UCSD-AML1 (cell line): ENCODE measurements around the gene SRRM3.
"Not testable (repeated sequence)": the region's sequence is repeated elsewhere in the genome, so short reads cannot be mapped to it uniquely, and the experiment has no call there.

ENCODE experiments used
- DNase-seq: peaks from one replicate; lab custom pipeline; 2025; ENCODE audit not compliant: unreplicated experiment; lab: John Stamatoyannopoulos, UW

Gene SRRM3

DNA sequence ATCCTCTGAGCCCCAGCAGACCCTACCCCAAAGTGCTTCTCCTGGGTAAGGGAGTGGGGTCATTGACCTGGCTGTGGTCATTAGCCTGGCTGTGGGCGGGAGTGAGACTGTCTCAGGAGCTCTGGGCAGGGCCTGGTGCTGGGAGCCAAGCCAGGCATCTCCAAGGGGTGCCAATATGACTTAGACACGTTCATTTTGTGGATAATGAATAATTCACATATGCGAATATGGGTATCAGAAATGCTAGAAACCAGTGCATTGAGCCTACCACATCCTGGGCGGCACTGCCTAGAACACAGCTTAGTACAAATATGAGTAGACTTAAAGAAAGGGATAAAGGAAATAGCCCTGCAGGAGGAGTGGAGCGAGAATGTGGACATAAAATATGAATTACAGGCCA lies 14.4 kb upstream of the SRRM3 start:
- no peak for DNase-seq

DNA sequence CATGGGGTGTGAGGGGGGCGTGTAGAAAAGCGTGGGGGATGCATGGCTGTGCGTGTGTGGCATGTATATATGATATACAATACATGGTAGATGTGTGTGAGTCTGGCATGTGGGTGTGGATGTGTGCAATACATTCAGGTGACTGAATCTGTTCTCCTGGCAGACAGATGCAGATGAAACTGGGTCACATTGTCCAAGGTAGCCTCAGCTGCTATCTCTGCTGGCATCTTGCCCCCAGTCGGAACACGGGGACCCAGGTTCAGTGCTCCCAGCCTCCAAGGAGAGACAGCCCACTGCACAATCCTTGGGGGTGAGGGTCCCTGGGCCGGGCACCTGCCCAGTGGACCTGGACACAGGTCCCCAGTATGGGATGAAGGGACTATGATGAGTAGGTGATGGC lies 12.4 kb upstream of the SRRM3 start:
- no peak for DNase-seq

DNA sequence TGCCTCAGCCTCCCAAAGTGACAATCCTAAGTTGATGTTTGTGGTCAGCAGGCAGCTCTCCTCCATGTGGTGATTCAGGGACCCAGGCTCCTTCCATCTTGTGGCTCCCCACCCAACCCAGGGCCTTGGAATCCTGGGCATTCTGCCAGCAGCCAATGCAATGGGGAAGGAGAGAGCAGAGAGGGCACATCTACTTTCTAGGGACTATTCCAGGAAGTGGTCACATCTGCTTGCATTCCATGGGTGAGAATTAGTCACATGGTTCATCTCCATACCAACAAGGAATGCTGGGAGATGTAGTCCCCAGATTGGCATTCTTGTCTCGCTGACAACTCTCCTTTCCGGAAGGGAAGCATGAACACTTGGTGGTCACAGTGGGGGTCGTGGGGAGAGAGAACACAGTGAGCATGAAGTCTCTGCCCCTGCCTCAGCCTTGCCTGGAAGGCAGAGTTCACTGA lies 9.9 kb upstream of the SRRM3 start:
- DNase-seq: no peak

DNA sequence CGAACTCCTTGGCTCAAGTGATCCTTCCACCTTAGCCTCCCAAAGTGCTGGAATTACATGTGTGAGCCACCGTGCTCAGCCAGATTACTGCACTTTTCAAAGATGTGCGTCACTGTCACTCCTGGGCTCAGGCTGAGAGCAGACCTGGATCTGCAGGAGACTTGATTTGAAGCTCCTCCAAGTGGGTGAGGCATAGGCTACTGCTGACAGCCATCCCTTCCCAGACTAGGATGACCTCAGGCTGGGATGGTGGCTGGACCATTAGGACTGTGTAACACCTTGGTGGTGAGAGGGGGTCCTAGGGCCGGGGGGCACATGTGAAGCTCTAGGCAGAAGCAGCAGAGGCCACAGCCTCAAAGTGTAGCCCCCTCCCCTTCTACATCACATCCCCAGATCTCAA lies 8.2 kb upstream of the SRRM3 start:
- DNase-seq: no peak

DNA sequence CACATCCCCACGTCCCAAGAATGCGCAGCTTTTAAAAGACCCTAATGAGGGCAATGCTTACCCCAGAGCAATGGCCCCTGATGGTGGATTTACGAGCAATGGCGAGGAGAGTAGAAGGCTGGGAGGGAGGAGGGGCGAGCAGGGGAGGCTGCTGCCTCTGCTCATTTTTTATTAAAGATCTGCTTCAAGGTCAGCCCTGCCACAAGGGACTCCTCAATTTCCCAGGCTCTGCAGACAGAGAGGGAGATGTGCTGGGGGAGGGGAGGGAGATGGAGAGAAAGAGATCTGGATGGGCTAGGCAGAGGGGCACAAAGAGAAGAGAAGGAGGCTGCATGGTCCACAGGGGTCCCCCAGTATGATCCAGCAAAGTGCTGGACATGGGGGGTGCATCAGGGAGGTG lies 7.8 kb upstream of the SRRM3 start:
- no peak for DNase-seq

DNA sequence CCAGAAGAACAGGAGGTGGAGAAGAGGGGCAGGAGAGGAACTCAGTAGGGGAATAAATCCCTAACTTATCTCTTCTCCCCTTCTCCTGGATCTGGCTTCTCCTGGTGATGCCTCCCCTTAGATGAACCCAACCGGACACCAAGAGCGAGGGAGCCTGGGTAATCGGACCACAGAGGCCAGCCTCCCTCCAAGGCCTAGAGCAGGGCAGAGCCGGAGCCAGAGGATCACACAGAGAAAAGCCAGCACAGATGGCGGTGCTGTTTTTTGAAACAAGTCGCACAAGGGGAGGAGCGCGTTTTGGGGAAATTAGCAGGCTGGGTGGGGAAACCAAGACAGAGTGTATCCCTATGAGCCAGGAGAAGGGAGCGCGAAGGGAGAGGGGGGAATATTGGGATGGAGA lies 4.9 kb upstream of the SRRM3 start:
- DNase-seq: no peak

DNA sequence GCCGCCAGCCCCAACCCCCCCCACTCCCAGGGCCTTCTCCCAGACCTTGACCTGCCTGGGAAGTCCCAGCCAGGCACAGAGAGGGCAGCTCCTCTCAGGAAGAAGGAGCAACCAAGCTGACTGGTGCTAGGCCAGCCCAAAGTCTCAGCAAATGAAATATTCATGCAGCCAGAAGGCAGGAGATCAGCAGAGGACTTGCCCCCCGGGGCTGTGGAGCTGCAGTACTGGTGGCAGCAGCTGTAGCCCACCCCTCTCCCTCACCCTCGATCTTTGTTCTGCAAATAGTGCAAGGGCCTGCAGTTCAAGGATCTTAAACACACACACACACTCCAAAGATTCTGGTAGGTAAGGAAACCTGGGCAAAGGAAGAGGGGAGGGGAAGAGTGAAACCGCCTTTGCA lies 3.5 kb upstream of the SRRM3 start:
- no peak for DNase-seq

DNA sequence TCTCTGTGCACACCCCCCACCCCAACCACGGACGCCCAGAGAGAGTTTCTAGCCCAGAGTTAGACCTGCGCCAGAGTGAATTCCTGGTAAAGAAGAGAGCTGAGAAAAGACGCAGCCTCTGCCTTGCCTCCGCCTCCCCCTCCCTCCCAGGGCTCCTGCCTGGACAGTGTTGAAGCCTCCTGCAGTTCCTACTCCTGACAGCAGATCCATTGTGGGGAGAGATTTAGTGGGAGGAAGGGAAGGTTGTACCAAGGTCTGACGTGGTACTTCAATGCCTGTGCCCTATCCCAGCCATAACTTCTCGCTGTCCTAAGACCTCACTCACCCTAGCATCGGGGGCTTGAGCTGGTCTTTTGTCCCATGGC lies 952 bp downstream of the SRRM3 start:
- no peak for DNase-seq

DNA sequence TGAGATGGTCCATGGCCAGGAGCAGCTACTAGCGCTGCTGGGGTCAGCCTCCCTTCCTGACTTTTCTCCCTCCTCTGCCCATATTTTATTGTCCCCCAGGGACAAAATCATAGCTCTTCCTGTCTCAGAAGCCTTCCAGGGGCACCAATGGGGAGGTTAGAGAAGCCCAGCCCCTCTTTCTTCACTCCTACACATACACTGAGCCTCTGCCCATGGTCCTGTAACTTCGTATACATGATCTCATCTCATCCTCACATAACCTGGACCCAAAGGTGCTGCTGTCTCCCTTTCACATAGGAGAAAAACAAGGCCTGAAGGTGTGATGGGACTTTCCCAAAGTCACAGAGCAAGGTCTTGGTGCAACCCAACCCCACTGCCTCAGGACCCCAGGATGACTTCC lies 2.5 kb downstream of the SRRM3 start:
- DNase-seq: no peak

DNA sequence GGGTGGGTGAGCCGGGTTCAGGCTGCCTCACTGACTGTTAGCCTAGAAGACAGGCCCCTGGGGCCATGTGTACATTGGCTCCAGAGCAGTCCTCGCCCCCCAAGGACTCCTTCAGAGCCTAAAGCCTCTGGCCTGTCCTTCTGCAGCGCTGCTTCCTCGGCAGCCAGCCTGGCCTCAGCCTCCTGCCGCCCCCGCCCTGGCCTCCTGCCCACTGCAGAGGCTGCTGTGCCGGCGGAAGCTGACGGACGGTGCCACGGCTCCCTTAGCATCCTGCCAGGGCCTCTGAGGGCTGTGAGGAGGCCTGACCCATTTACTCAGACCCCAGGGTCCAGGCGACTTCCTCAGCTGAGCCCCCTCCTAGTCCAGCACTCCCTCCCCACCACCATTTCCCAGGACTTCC lies 4.9 kb downstream of the SRRM3 start:
- DNase-seq: no peak

DNA sequence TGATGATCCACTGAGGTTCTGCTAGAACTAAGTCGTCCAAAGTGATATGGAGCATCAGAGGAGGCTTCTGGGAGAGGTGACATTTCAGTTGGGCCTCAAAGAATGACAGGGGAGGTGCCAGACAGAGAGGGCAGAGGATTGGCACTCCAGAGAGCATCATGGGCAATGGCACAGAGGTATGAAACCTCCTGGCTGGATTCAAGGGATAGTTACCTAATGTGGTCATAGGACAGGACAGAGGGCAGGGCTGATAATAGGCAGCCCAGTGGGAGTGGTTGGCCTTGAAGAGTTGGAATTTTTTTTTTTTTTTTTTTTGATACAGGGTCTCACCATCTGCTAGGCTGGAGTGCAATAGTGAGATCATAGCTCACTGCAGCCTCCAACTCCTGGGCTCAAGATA lies 7.6 kb downstream of the SRRM3 start:
- DNase-seq: no peak

DNA sequence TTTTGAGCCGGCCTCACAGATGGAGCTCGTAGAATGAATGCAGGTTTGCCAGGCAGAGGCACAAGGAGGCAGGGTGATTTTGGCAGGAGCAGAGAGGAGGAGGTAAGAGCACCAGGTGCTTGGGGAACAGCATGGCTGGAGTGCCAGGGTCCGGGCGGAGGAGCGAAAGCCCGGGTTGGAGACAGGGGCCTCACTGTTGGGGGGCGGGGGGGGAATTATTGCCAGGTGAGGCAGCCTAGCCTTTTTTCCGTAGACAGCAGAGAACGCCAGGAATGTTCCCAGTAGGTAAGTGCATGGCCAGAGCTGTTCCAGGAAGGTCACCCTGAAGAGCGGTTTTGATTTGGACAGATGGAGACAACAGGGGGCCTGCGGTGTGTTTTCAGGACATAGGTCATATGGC lies 9.5 kb downstream of the SRRM3 start:
- no peak for DNase-seq

DNA sequence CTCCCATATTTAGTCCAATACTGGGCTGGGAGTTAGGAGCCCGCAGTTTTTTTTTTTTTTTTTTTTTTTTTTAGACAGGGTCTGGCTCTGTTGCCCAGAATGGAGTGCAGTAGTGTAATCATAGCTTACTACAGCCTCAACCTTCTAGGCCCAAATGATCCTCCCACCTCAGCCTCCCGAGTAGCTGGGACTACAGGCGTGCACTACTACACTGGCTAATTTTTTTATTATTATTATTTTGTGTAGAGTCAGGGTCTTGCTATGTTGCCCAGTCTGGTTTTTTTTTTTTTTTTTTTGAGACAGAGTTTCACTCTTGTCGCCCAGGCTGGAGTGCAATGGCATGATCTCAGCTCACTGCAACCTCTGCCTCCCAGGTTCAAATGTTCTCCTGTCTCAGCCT lies 13.7 kb downstream of the SRRM3 start:
- DNase-seq: not testable (repeated sequence)

DNA sequence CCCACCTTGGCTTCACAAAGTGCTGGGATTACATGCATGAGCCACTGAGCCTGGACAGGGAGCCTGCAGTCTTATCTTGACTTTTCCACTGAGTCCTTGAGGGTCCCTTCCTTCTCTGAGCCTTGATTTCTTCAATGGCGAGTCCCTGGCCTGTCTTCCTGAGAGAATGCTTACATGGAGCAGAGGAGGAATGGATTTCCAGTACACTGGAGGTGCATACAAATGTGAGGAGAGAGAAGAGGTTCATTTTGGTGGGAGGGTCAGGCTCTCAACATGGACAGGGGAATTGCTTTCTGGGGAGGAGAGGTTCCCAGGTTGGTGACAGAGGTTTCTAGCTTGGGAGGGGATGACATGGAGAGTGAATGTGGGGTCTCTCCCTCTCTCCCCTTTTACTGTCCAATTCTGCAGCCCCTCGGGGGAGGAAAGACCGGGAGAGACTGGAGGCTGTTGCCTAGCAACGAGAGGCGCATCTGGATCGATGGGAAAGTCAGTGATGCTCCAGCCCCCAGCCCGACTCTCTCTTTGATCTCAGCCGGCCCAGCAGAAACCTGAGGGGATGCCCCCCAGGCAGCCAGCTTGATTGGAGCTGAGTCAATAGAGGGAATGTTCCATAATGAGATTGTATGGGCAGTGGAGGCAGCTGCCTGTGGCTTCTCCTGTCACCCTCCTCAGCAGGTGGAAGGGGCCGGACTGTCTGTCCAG lies 14.8 kb downstream of the SRRM3 start:
- DNase-seq: no peak

DNA sequence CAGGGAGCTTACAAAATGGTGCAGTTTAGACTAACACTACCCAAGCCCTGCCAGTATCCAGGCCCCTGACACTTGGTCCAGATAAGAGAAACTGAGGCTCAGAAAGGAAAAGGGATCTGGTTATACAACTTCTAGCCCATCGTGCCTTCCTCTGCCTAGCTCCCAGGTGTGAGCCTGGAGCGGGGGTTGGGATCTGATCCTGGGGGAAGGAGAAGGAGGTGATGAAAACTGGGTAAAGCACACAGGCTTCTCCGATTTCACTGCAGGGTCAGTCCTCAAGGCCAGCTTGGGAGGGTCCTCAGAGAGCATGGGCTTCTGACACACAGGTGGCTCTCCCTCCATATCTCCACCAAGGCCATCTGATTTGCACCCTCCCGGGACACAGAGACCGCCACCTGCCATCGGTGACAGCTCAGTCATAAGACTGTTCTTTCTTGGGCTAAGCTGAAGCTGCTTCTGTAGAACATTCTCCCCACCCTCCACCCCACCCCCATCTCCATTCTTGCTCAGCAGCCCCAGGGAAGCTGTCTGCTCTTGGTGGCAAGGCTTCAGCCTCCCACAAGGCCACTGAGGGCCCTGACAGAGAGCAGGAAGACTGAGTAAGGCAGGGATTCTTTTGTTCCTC lies 16.4 kb downstream of the SRRM3 start:
- no peak for DNase-seq

DNA sequence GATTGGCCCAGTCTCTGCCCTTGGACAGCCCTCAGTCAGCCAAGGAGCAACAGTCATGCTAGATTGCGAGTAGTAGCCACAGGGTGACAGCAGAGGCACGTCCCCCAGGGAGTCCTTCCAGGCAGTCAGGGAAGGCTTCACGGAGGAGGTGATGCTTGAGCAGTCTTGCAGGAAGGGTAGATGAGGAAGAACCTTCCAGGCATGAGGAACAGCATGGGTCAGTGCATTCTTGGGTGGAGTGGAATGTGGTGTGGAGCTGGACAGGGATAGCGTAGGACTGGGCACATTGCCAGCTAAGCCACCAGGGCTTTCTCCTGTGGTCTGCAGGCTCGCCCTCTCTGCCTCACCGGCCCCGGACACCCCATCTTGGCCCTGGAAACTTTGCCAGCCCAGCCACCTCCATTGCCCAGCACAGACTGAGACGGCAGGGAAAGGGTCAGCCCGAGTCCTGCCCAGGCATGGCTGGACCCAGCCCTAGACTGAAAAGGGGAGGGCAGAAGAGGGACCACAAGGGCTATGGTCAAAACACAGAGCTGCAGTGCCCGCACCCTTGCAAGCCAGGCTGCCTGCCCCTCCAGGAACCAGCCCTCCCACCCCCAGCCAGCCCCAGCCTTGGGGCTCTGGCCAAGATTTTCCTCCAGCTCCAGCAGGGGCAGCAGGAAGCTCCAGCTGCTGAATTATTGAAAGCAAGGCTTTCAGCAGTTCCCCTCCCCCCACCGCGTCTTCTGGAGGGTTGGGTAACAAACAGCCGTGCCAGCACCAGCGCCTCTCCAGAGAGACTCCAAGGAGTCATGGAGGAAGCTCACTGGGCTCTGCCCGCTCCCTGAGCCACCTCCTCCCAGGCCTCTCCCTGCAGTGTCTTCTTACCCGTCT lies 18.7 kb downstream of the SRRM3 start:
- no peak for DNase-seq

DNA sequence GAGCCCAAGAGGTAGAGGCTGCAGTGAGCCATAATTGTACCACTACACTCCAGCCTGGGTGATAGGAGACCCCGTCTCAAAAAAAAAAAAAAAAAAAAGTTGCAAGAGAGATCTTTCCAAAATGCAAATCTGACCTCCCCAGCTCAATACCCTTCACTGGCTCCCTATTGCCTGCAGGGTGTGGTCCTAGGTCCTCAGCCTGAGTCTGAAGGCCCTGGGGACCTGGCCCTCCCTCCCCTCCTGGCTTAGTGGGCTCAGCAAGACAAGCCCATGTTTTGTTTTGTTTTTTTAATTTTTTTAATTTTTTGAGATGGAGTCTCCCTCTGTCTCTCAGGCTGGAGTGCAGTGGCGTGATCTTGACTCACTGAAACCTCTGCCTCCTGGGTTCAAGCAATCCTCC lies 20.6 kb downstream of the SRRM3 start:
- no peak for DNase-seq

DNA sequence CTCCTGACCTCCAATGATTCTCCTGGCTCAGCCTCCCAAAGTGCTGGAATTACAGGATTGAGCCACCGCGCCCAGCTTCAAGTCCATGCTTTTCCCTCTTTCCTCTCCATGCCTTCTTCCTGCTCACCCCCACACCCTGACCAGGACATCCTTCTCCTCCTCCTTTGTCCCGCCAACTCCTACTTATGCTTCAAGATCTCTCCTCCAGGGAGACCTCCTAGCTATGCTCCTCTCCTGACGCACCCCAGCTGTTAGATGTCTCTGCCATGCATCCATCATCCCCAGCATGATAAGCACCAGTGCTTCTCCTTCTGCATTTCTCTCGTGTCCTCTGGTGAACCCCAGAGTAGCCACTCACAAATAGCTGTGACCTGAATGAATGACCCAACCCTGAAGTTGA lies 21.1 kb downstream of the SRRM3 start:
- no peak for DNase-seq

DNA sequence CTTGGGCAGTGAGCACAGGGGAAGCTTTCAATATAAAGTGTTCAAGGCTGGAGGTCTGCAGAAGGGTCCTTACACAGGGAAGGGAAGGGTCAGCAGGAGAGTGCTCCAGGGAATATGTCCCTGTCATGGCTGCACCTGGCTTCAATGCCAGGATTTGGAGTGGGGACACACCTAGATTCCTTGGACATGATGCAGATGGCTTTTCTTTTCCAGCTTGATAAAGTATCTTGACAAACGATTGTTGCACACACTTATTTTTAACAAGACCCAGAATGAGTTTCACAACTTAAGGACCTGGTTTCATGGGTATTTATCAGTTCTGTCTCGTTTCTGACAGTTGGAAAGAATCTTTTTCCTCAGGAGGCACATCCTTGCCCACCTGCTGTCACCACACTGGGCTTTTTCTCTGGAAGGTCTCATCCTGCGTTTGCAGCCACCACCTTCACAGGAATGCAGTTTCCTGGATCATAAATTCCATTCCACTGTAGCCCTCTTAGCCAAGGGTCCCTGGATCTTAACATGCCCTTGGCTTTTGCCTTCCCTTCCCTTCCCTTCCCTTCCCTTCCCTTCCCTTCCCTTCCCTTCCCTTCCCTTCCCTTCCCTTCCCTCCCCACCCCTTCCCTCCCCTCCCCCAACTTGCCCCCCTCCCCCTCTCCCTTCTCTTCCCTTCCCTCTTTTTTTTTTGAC lies 21.7 kb downstream of the SRRM3 start:
- no peak for DNase-seq

DNA sequence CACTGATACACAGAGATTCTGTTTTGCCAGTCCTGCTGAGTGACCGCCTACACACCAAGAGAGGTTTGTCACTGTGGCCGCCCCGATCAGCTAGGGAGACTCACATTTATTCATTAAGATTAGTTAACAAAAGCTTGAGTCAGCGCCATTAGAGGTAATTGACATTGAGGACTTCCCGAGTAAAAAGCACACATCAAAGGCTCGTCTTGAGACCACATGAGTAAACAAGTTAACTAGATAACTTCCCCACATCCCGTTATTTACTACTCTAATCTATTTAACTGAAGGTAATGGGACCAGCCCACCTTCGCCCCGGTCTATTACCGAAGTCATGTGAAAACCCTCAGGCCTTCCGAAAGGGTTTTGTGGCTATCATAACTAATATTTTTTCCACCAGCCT lies 23.0 kb downstream of the SRRM3 start:
- no peak for DNase-seq

DNA sequence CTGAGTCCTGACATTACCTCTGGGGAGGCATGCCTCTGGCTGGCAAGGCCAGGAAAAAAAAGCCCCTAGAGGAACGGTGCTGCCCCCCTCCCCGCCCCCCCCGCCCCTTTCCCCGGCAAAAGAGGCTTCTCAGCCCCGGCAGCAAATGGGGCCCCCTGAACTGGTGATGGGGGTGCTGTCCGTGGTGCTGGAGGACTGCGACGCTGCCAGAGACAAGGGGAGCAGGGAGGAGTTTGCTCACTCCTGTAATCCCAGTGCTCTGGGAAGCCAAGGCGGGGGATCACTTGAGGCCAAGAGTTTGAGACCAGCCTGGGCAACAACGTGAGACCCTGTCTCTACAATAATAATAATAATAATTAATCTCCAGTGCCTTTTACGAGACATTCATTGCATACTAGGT lies 23.7 kb downstream of the SRRM3 start:
- DNase-seq: peak; percentile 16

DNA sequence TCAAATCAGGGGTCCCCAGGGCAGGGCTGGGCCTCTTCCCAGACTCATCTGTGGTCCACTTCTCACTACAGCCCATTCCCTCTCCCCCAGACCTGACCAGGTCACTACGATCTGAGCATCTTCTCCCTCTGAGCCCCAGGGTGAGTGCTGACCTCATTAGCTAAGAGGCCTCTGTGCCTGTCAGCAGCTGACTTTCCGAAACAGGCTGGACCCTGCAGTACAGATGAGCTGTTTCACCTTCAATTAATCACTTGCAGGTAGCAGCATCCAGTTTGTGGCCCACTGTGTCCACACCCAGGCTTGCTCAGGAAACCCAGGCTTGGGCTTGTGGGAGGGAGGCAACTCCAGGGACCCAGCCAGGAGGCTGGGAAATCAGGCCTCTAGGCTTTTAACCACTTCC lies 24.3 kb downstream of the SRRM3 start:
- DNase-seq: no peak
